Measurements from ENCODE around the gene DCLRE1B.
"Not testable (repeated sequence)": the region's sequence is repeated elsewhere in the genome, so short reads cannot be mapped to it uniquely, and the experiment has no call there.

Gene DCLRE1B

GRCh38 chr1:113928941-113929749 lies 24.0 kb downstream of the DCLRE1B start, which contains the start of gene HIPK1:
Gene HIPK1, plus strand, starts transcription at chr1:113929324.
- peak; percentile 94 for DNase-seq

GRCh38 chr1:113929750-113930498 lies 24.8 kb downstream of the DCLRE1B start:
- DNase-seq: peak; percentile 86

GRCh38 chr1:113930499-113931161 lies 25.5 kb downstream of the DCLRE1B start:
- peak; percentile 93 for DNase-seq

GRCh38 chr1:113931451-113931851 lies 26.3 kb downstream of the DCLRE1B start:
- peak; percentile 67 for DNase-seq

- DNase-seq: no peak
Observed at GRCh38 chr1:113934006-113934405, 28.9 kb downstream of the DCLRE1B start.

GRCh38 chr1:113934511-113935055 lies 29.5 kb downstream of the DCLRE1B start:
- DNase-seq: no peak

GRCh38 chr1:113935176-113935575 lies 30.1 kb downstream of the DCLRE1B start:
- DNase-seq: no peak

- peak; percentile 34 for DNase-seq
Observed at GRCh38 chr1:113935970-113936369, 30.8 kb downstream of the DCLRE1B start.

- DNase-seq: no peak
Observed at GRCh38 chr1:113937146-113937545, 32.0 kb downstream of the DCLRE1B start.

GRCh38 chr1:113938192-113938591 lies 33.1 kb downstream of the DCLRE1B start:
- no peak for DNase-seq

GRCh38 chr1:113940365-113941244 lies 35.5 kb downstream of the DCLRE1B start:
- DNase-seq: peak; percentile 69

- DNase-seq: no peak
Observed at GRCh38 chr1:113941245-113941559, 36.1 kb downstream of the DCLRE1B start.

- no peak for DNase-seq
Observed at GRCh38 chr1:113942527-113942926, 37.4 kb downstream of the DCLRE1B start.

- no peak for DNase-seq
Observed at GRCh38 chr1:113943028-113943811, 38.1 kb downstream of the DCLRE1B start.

GRCh38 chr1:113945329-113945728 lies 40.2 kb downstream of the DCLRE1B start:
- no peak for DNase-seq

- no peak for DNase-seq
Observed at GRCh38 chr1:113946112-113946511, 41.0 kb downstream of the DCLRE1B start.

- DNase-seq: no peak
Observed at GRCh38 chr1:113946678-113947387, 41.7 kb downstream of the DCLRE1B start.

- peak; percentile 35 for DNase-seq
Observed at GRCh38 chr1:113947388-113948107, 42.4 kb downstream of the DCLRE1B start.

- DNase-seq: not testable (repeated sequence)
Observed at GRCh38 chr1:113948151-113948550, 43.0 kb downstream of the DCLRE1B start.

- DNase-seq: peak; percentile 42
Observed at GRCh38 chr1:113949007-113949406, 43.9 kb downstream of the DCLRE1B start.
